ENCODE results near the gene EGFL6.

Gene EGFL6

DNA sequence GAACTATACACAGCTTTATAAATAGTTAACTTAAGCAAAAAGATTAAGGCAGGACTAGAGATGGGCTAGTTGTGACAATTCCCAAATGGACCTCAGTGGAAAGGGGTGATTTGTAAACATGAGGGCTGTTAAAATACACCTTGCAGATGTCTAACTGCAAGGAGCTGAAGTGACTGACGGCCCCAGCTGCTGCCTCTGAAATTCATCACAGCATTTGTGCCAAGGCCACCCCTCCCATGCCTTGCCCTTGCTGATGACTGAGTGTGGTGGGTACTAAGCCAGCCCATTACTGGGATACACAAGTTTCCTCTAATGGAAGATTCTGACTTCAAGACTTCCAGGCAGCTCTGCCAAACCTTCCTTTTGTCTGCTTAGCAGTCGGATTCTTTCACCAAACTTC lies 23.7 kb upstream of the EGFL6 start:
- no peaks in the 10 kb centered on the region for H3K9me3 ChIP-seq (ENCODE audit: control insufficient read depth, low read length)
- H3K4me3 ChIP-seq (ENCODE audit: insufficient read depth, low read depth, low read length, poor library complexity, severe bottlenecking) = no peak overlapping the region
- H3K4me1 ChIP-seq (ENCODE audit: control insufficient read depth, insufficient read depth, low read length, poor library complexity, severe bottlenecking) = no peaks in the 10 kb centered on the region
- peaks cover 3% of the 10 kb centered on the region for H3K27me3 ChIP-seq (replicated peaks; ENCODE audit: control insufficient read depth, insufficient read depth, low read length, poor library complexity, severe bottlenecking)
- H3K27ac ChIP-seq (ENCODE audit: insufficient read depth, low read length, poor library complexity, severe bottlenecking) = no peak overlapping the region
- DNase-seq = no peak
- H3K36me3 ChIP-seq (ENCODE audit: control insufficient read depth, insufficient read depth, low read length) = no peaks in the 10 kb centered on the region

DNA sequence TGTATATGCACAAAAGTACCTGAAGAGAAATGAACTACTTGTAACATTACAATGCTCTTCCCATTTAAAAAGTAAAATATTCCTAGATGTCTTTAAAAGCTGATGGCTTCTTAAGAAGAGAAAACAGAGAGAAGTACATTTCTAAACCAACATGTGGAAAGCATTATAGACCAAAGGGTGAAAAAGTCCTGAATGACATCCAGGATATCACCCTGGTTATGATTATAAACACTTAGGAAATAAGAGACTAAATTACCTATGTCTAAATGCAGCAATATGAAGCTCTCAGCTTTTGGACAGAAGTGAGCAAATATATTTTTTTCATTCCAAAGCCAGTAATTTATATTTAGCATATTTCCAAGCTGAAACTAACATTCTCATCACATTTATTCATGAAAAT lies 21.7 kb upstream of the EGFL6 start:
- peaks cover 3% of the 10 kb centered on the region for H3K27me3 ChIP-seq (replicated peaks; ENCODE audit: control insufficient read depth, insufficient read depth, low read length, poor library complexity, severe bottlenecking)
- H3K36me3 ChIP-seq (ENCODE audit: control insufficient read depth, insufficient read depth, low read length) = no peaks in the 10 kb centered on the region

DNA sequence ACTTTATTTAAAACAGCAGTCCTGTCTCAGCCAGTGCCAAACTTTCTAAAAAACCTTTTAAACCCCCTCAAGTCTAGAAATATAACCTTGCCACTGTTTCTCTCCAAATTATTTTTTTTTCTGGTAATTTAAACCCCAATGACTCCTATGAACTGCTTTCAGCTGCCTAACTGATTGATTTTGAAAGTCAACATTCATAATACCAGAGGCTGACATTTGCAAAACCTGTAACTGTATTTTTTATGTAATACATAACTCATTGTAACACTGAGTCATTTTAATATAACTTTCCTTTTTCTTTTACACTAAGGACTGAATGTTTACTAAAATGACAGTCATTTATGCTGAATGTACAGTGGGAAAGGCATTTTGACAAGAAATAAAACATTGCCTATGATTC lies 19.1 kb upstream of the EGFL6 start:
- H3K4me1 ChIP-seq (ENCODE audit: control insufficient read depth, insufficient read depth, low read length, poor library complexity, severe bottlenecking) = no peaks in the 10 kb centered on the region
- H3K36me3 ChIP-seq (ENCODE audit: control insufficient read depth, insufficient read depth, low read length) = no peaks in the 10 kb centered on the region
- H3K27me3 ChIP-seq (replicated peaks; ENCODE audit: control insufficient read depth, insufficient read depth, low read length, poor library complexity, severe bottlenecking) = peaks cover 3% of the 10 kb centered on the region
- DNase-seq = no peak
- no peak overlapping the region for H3K27ac ChIP-seq (ENCODE audit: insufficient read depth, low read length, poor library complexity, severe bottlenecking)
- no peak overlapping the region for H3K4me3 ChIP-seq (ENCODE audit: insufficient read depth, low read depth, low read length, poor library complexity, severe bottlenecking)
- no peaks in the 10 kb centered on the region for H3K9me3 ChIP-seq (ENCODE audit: control insufficient read depth, low read length)

More for the DNA sequence above, 21.7 kb upstream of the EGFL6 start:
- no peaks in the 10 kb centered on the region for H3K4me1 ChIP-seq (ENCODE audit: control insufficient read depth, insufficient read depth, low read length, poor library complexity, severe bottlenecking)
- H3K4me3 ChIP-seq (ENCODE audit: insufficient read depth, low read depth, low read length, poor library complexity, severe bottlenecking) = no peak overlapping the region
- no peak overlapping the region for H3K27ac ChIP-seq (ENCODE audit: insufficient read depth, low read length, poor library complexity, severe bottlenecking)
- H3K9me3 ChIP-seq (ENCODE audit: control insufficient read depth, low read length) = no peaks in the 10 kb centered on the region
- no peak for DNase-seq

DNA sequence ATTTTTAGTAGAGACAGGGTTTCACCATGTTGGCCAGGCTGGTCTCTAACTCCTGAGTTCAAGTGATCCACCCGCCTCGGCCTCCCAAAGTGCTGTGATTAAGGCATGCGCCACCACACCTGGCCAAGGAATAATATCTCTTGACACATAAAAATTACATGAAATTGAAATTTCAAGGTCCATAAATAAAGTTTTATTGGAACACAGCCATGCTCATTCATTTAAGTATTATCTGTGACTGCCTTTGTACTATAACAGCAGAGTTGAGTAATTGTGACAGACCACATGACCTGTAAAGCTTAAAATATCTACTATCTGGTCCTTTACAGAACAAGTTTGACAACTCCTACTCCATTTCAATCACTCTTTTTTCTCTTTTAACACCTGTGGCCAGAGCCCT lies 17.8 kb upstream of the EGFL6 start:
- no peaks in the 10 kb centered on the region for H3K9me3 ChIP-seq (ENCODE audit: control insufficient read depth, low read length)
- H3K4me1 ChIP-seq (ENCODE audit: control insufficient read depth, insufficient read depth, low read length, poor library complexity, severe bottlenecking) = no peaks in the 10 kb centered on the region
- peaks cover 3% of the 10 kb centered on the region for H3K27me3 ChIP-seq (replicated peaks; ENCODE audit: control insufficient read depth, insufficient read depth, low read length, poor library complexity, severe bottlenecking)
- H3K36me3 ChIP-seq (ENCODE audit: control insufficient read depth, insufficient read depth, low read length) = no peaks in the 10 kb centered on the region
- H3K4me3 ChIP-seq (ENCODE audit: insufficient read depth, low read depth, low read length, poor library complexity, severe bottlenecking) = no peak overlapping the region
- H3K27ac ChIP-seq (ENCODE audit: insufficient read depth, low read length, poor library complexity, severe bottlenecking) = no peak overlapping the region
- DNase-seq = no peak

DNA sequence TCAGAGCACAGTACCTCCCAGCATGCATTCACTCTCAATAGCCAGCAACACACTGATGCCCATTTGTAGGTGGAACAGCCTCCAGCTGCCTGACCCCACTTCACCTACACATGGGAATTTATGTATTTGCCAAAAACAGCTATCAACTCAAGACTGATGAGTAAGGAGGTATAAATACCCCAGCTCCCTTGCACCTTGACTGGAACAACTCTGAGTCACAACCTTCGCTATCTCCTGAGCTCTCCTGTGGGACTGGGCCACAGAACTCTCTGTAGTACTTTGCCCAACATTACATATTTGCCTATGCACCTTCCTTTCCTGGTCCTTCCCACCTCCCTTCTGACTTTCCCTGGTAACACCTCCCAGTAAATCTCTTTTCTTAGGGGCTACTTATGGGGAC lies 16.5 kb upstream of the EGFL6 start:
- Histone ChIP-seq H3K27me3 (replicated peaks; ENCODE audit: control insufficient read depth, insufficient read depth, low read length, poor library complexity, severe bottlenecking) (peaks cover 3% of the 10 kb centered on the region), H3K4me3 (ENCODE audit: insufficient read depth, low read depth, low read length, poor library complexity, severe bottlenecking) (no peak overlapping the region), H3K36me3 (ENCODE audit: control insufficient read depth, insufficient read depth, low read length) (no peaks in the 10 kb centered on the region), H3K9me3 (ENCODE audit: control insufficient read depth, low read length) (no peaks in the 10 kb centered on the region), H3K4me1 (ENCODE audit: control insufficient read depth, insufficient read depth, low read length, poor library complexity, severe bottlenecking) (no peaks in the 10 kb centered on the region), H3K27ac (ENCODE audit: insufficient read depth, low read length, poor library complexity, severe bottlenecking) (no peak overlapping the region)
- DNase-seq = no peak

DNA sequence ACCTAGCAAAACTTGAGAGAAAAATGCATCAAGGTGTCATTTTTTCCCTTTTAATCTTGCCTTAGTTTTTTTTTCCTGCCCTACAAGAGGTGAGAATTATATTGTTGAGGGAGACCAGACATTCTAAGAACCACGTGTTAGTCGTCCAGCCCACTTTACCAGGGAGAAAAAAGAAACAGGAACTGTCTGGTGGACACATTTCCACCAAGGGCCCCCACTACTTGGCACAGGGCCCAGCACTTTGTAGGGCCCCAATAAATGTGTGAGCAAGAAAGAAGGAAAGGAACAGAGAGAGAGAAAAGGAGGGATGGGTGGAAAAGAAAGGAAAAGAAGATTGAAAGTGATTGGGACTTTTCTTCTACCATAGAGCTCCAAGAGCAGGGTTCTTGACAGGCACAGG lies 3.9 kb upstream of the EGFL6 start:
- H3K4me1 ChIP-seq (ENCODE audit: control insufficient read depth, insufficient read depth, low read length, poor library complexity, severe bottlenecking) = no peaks in the 10 kb centered on the region

DNA sequence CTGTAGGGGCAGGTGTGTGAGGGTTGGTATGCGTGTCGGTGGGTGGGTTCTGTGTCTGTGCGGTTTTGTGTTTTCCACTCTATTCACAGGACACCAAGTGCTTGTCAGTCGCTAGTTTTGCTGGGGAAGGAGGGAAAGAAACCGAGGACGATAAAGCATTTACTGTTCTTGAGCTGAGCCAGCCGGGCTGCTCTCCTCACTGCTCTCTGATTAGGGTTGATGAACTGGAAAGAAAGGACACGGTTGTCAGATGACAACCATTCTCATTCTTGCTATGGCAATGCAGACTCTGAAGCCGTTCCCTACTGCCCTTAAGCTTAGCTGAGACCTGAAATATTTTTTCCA lies 832 bp downstream of the EGFL6 start:
- Histone ChIP-seq H3K4me3 (ENCODE audit: insufficient read depth, low read depth, low read length, poor library complexity, severe bottlenecking) (no peak overlapping the region), H3K36me3 (ENCODE audit: control insufficient read depth, insufficient read depth, low read length) (no peaks in the 10 kb centered on the region), H3K4me1 (ENCODE audit: control insufficient read depth, insufficient read depth, low read length, poor library complexity, severe bottlenecking) (no peaks in the 10 kb centered on the region), H3K27me3 (replicated peaks; ENCODE audit: control insufficient read depth, insufficient read depth, low read length, poor library complexity, severe bottlenecking) (no peaks in the 10 kb centered on the region), H3K27ac (ENCODE audit: insufficient read depth, low read length, poor library complexity, severe bottlenecking) (no peak overlapping the region), H3K9me3 (ENCODE audit: control insufficient read depth, low read length) (no peaks in the 10 kb centered on the region)
- DNase-seq = no peak

More for the DNA sequence above, 3.9 kb upstream of the EGFL6 start:
- no peaks in the 10 kb centered on the region for H3K9me3 ChIP-seq (ENCODE audit: control insufficient read depth, low read length)
- no peak overlapping the region for H3K27ac ChIP-seq (ENCODE audit: insufficient read depth, low read length, poor library complexity, severe bottlenecking)
- DNase-seq = no peak
- H3K4me3 ChIP-seq (ENCODE audit: insufficient read depth, low read depth, low read length, poor library complexity, severe bottlenecking) = no peak overlapping the region
- no peaks in the 10 kb centered on the region for H3K36me3 ChIP-seq (ENCODE audit: control insufficient read depth, insufficient read depth, low read length)
- no peaks in the 10 kb centered on the region for H3K27me3 ChIP-seq (replicated peaks; ENCODE audit: control insufficient read depth, insufficient read depth, low read length, poor library complexity, severe bottlenecking)

DNA sequence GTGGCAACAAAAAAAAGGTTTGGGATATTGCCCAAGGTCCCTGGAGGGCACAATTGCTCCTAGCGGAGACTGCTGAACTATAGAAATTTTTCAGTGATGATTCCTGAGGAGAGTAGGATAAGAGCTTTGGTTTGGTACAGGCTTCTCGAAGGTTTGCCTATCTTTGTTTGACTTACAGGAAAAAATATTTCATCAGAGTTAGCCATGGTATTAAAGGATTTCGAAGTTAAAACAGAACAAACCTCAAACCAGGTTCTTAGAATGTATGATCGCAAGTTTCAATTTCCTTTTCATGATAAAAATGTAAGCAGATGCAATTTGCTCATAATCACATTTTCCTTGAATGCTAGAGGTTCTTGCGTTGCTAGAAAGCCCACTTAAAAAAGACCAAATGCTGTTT lies 1.7 kb downstream of the EGFL6 start:
- Histone ChIP-seq H3K4me1 (ENCODE audit: control insufficient read depth, insufficient read depth, low read length, poor library complexity, severe bottlenecking) (no peaks in the 10 kb centered on the region), H3K36me3 (ENCODE audit: control insufficient read depth, insufficient read depth, low read length) (no peaks in the 10 kb centered on the region), H3K9me3 (ENCODE audit: control insufficient read depth, low read length) (no peaks in the 10 kb centered on the region), H3K27ac (ENCODE audit: insufficient read depth, low read length, poor library complexity, severe bottlenecking) (no peak overlapping the region), H3K27me3 (replicated peaks; ENCODE audit: control insufficient read depth, insufficient read depth, low read length, poor library complexity, severe bottlenecking) (no peaks in the 10 kb centered on the region), H3K4me3 (ENCODE audit: insufficient read depth, low read depth, low read length, poor library complexity, severe bottlenecking) (no peak overlapping the region)
- no peak for DNase-seq

DNA sequence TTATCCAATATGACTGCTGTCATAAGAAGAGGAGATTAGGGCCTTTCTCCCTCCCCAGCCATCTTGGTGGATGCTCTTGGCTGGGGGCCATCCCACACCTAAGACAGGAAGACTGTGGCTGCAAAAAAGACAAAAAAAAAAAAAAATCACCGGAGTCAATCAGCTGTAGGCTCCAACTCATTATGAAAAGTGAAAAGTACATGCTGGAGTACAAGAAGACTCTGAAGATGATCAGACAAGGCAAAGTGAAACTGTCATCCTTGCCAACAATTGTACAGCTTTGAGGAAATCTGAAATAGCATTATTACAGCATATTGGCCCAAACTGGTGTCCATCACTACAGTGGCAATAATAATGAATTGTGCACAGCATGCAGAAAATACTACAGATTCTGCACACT lies 5.2 kb downstream of the EGFL6 start:
- no peak for DNase-seq
- H3K27me3 ChIP-seq (replicated peaks; ENCODE audit: control insufficient read depth, insufficient read depth, low read length, poor library complexity, severe bottlenecking) = no peaks in the 10 kb centered on the region

DNA sequence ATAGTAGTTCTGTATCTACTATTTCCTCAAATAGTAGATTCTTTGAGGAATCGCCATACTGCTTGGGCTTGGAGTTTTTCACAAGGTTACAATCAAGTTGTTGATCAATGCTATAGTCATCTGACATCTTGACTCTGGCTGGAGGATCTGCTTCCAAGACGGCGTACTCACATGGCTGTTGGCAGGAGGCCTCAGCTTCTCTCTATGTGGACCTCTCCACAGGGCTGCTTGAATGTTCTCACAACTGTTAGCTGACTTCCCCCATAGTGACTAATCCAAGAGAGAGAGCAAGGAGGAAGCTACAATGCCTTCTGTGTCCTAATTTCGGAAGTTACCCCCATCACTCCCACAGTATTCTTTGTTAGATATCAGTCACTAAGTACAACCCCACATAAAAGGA lies 10.3 kb downstream of the EGFL6 start:
- Histone ChIP-seq H3K4me3 (ENCODE audit: insufficient read depth, low read depth, low read length, poor library complexity, severe bottlenecking) (no peak overlapping the region), H3K27me3 (replicated peaks; ENCODE audit: control insufficient read depth, insufficient read depth, low read length, poor library complexity, severe bottlenecking) (peaks cover 3% of the 10 kb centered on the region), H3K9me3 (ENCODE audit: control insufficient read depth, low read length) (no peaks in the 10 kb centered on the region), H3K36me3 (ENCODE audit: control insufficient read depth, insufficient read depth, low read length) (no peaks in the 10 kb centered on the region), H3K27ac (ENCODE audit: insufficient read depth, low read length, poor library complexity, severe bottlenecking) (no peak overlapping the region), H3K4me1 (ENCODE audit: control insufficient read depth, insufficient read depth, low read length, poor library complexity, severe bottlenecking) (no peaks in the 10 kb centered on the region)
- DNase-seq = no peak

More for the DNA sequence above, 5.2 kb downstream of the EGFL6 start:
- Histone ChIP-seq H3K9me3 (ENCODE audit: control insufficient read depth, low read length) (no peaks in the 10 kb centered on the region), H3K4me3 (ENCODE audit: insufficient read depth, low read depth, low read length, poor library complexity, severe bottlenecking) (no peak overlapping the region), H3K36me3 (ENCODE audit: control insufficient read depth, insufficient read depth, low read length) (no peaks in the 10 kb centered on the region), H3K27ac (ENCODE audit: insufficient read depth, low read length, poor library complexity, severe bottlenecking) (no peak overlapping the region), H3K4me1 (ENCODE audit: control insufficient read depth, insufficient read depth, low read length, poor library complexity, severe bottlenecking) (no peaks in the 10 kb centered on the region)

DNA sequence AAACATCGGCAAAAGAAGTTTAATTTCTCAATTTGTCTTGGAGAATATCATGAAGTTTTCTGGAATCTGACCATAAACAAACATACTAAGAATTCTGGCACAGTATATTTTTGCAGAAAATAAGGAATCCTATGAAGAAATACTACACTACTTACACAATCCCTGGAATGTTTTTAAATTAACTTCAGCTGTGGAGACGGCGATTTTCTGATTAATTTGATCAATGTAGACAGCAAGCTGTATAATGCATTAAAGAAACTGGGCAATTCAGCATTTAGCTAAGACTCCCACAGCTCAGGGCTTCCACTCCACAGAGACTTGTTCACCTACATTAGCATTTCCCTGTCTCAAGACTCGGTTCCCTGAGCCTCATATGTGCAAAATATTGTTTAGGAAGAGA lies 12.2 kb downstream of the EGFL6 start:
- Histone ChIP-seq H3K9me3 (ENCODE audit: control insufficient read depth, low read length) (no peaks in the 10 kb centered on the region), H3K27ac (ENCODE audit: insufficient read depth, low read length, poor library complexity, severe bottlenecking) (no peak overlapping the region), H3K36me3 (ENCODE audit: control insufficient read depth, insufficient read depth, low read length) (no peaks in the 10 kb centered on the region), H3K27me3 (replicated peaks; ENCODE audit: control insufficient read depth, insufficient read depth, low read length, poor library complexity, severe bottlenecking) (peaks cover 3% of the 10 kb centered on the region), H3K4me1 (ENCODE audit: control insufficient read depth, insufficient read depth, low read length, poor library complexity, severe bottlenecking) (no peaks in the 10 kb centered on the region), H3K4me3 (ENCODE audit: insufficient read depth, low read depth, low read length, poor library complexity, severe bottlenecking) (no peak overlapping the region)
- DNase-seq = no peak
